Osteoblast (primary cell): ENCODE measurements around the gene MCTP2. TPM values are rescaled to one million over a fixed set of nuclear protein-coding genes. Genes with fewer than 3 reads are reported as not detected.

Source experiments
- DNase-seq: peaks from one replicate; pipeline ENCODE4 v3.0.0; 2011; ENCODE audit warnings: low spot score, mixed read lengths; ENCODE audit not compliant: insufficient read length; ENCODE audit errors: missing footprints
- H2AFZ ChIP-seq: 2 replicates; pipeline ENCODE4 v1.6.0; 2011; ENCODE audit warnings: mild to moderate bottlenecking, low read length
- H3K27ac ChIP-seq: 2 replicates; pipeline ENCODE4 v1.5.1; 2011; ENCODE audit warnings: mild to moderate bottlenecking, low read depth, low read length, moderate library complexity
- H3K27me3 ChIP-seq: 2 replicates; pipeline ENCODE4 v1.6.0; 2012; ENCODE audit warnings: mild to moderate bottlenecking, control low read depth, inconsistent platforms, low read length, moderate library complexity; ENCODE audit not compliant: insufficient read depth
- H3K36me3 ChIP-seq: 2 replicates; pipeline ENCODE4 v1.5.1; 2011; ENCODE audit warnings: mild to moderate bottlenecking, low read length, control low read depth, moderate library complexity; ENCODE audit not compliant: insufficient read depth
- H3K4me1 ChIP-seq: 2 replicates; pipeline ENCODE4 v1.5.1; 2011; ENCODE audit warnings: mild to moderate bottlenecking, low read length, control low read depth, moderate library complexity; ENCODE audit not compliant: insufficient read depth
- H3K4me2 ChIP-seq: 2 replicates; pipeline ENCODE4 v1.6.0; 2011; ENCODE audit warnings: mild to moderate bottlenecking, low read length; ENCODE audit not compliant: insufficient read depth
- H3K4me3 ChIP-seq: fragments of 200-600 bp; sonication (generic); 3 replicates; pipeline ENCODE4 v1.5.1; 2012; ENCODE audit warnings: mild to moderate bottlenecking, low read length, inconsistent platforms; ENCODE audit not compliant: insufficient read depth
- H3K79me2 ChIP-seq: 2 replicates; pipeline ENCODE4 v1.6.0; 2012; ENCODE audit warnings: mild to moderate bottlenecking, low read length, control low read depth, inconsistent platforms; ENCODE audit not compliant: insufficient read depth
- H3K9me3 ChIP-seq: 2 replicates; pipeline ENCODE4 v1.5.1; 2011; ENCODE audit warnings: low read depth, low read length, control low read depth
- H4K20me1 ChIP-seq: 2 replicates; pipeline ENCODE4 v1.6.0; 2012; ENCODE audit warnings: mild to moderate bottlenecking, low read length, control low read depth; ENCODE audit not compliant: insufficient read depth
- total RNA-seq: library from RNA; depleted of rRNA; stranded (reverse); fragments of >200 nt; gene quantifications from 2 replicates; pipeline ENCODE4 v1.2.3, GENCODE V29; 2012
- TF ChIP-seq, protein P1 (sequence below): IDR thresholded peaks from 2 replicates; pipeline ENCODE4 v1.5.1; 2011; ENCODE audit warnings: mild to moderate bottlenecking, low read depth, low read length, moderate library complexity; ENCODE audit errors: extremely low read depth

MCTP2 gene
- total RNA-seq, 1 donor = 16.3 TPM

DNA sequence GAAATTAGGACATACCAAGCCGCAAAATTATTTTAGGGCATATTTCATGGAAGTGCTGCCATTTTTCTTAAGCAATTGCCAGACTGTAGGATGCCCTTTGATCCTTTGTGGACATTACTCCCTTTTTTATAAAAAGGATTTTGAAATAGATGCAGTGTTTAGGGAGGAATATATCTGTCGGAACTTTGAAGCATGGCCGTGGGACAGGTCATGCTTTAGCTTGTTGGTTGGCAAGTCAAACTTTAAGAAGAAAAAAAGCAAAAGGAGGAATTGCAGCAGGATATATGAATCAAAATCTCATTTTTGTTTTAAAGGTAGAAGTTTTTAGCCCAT, 122.1 kb downstream of the MCTP2 start:
- no peak overlapping the region for H2AFZ ChIP-seq
- DNase-seq = no peak
- no peak overlapping the region for H3K4me2 ChIP-seq
- TF ChIP-seq, protein P1, sequence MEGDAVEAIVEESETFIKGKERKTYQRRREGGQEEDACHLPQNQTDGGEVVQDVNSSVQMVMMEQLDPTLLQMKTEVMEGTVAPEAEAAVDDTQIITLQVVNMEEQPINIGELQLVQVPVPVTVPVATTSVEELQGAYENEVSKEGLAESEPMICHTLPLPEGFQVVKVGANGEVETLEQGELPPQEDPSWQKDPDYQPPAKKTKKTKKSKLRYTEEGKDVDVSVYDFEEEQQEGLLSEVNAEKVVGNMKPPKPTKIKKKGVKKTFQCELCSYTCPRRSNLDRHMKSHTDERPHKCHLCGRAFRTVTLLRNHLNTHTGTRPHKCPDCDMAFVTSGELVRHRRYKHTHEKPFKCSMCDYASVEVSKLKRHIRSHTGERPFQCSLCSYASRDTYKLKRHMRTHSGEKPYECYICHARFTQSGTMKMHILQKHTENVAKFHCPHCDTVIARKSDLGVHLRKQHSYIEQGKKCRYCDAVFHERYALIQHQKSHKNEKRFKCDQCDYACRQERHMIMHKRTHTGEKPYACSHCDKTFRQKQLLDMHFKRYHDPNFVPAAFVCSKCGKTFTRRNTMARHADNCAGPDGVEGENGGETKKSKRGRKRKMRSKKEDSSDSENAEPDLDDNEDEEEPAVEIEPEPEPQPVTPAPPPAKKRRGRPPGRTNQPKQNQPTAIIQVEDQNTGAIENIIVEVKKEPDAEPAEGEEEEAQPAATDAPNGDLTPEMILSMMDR = no peak
- no peaks in the 10 kb centered on the region for H3K4me1 ChIP-seq
- H4K20me1 ChIP-seq = no peaks in the 10 kb centered on the region
- H3K36me3 ChIP-seq = no peaks in the 10 kb centered on the region
- H3K9me3 ChIP-seq = no peaks in the 10 kb centered on the region
- H3K27ac ChIP-seq = no peak overlapping the region
- no peaks in the 10 kb centered on the region for H3K79me2 ChIP-seq
- no peak overlapping the region for H3K4me3 ChIP-seq
- no peaks in the 10 kb centered on the region for H3K27me3 ChIP-seq

DNA sequence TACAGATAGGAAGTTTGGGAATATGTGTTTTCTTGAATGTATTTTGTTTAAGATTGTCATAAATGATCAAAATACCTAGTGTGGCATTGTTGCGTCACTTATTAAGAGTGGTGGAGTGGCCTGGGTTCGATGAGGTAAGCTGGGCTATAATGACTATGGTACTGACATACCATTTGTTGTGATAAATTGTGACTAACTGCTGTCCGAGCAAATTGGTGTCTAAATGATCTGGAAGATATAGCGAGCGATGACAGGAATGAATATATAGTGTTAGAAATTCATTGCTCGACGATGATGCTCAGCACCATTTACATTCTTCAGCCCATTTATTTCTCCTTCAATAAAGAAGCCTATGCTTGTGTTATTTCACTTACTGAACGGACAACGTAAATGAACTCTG, 123.3 kb downstream of the MCTP2 start:
- Histone ChIP-seq H2AFZ (no peak overlapping the region), H3K27ac (no peak overlapping the region), H3K4me3 (no peak overlapping the region), H3K27me3 (no peaks in the 10 kb centered on the region), H3K79me2 (no peaks in the 10 kb centered on the region), H4K20me1 (no peaks in the 10 kb centered on the region), H3K9me3 (no peaks in the 10 kb centered on the region), H3K4me1 (no peaks in the 10 kb centered on the region), H3K36me3 (no peaks in the 10 kb centered on the region), H3K4me2 (no peak overlapping the region)
- TF ChIP-seq, protein P1 = no peak
- DNase-seq = no peak

- Histone ChIP-seq H4K20me1 (no peaks in the 10 kb centered on the region), H3K27ac (no peak overlapping the region), H3K27me3 (no peaks in the 10 kb centered on the region), H3K4me1 (no peaks in the 10 kb centered on the region), H3K36me3 (no peaks in the 10 kb centered on the region), H3K9me3 (no peaks in the 10 kb centered on the region), H3K79me2 (no peaks in the 10 kb centered on the region), H3K4me3 (no peak overlapping the region), H3K4me2 (no peak overlapping the region), H2AFZ (no peak overlapping the region)
- no peak for DNase-seq
- TF ChIP-seq, protein P1 = no peak
Observed at GRCh38 chr15:94359716-94360115, 128.4 kb downstream of the MCTP2 start.

- no peaks in the 10 kb centered on the region for H3K27me3 ChIP-seq
- TF ChIP-seq, protein P1 = no peak
- H3K27ac ChIP-seq = no peak overlapping the region
- no peaks in the 10 kb centered on the region for H3K4me1 ChIP-seq
- no peaks in the 10 kb centered on the region for H3K9me3 ChIP-seq
- no peak for DNase-seq
- no peaks in the 10 kb centered on the region for H3K36me3 ChIP-seq
- H3K4me2 ChIP-seq = no peak overlapping the region
- no peaks in the 10 kb centered on the region for H3K79me2 ChIP-seq
- H3K4me3 ChIP-seq = no peak overlapping the region
- H4K20me1 ChIP-seq = no peaks in the 10 kb centered on the region
- no peak overlapping the region for H2AFZ ChIP-seq
Observed at GRCh38 chr15:94360251-94360685, 128.9 kb downstream of the MCTP2 start.
